UCSD-AML1 (cell line): ENCODE measurements around the gene MS4A18.
"Not testable (repeated sequence)": the region's sequence is repeated elsewhere in the genome, so short reads cannot be mapped to it uniquely, and the experiment has no call there.

Source experiments
- DNase-seq: peaks from one replicate; lab custom pipeline; 2025; ENCODE audit not compliant: unreplicated experiment; lab: John Stamatoyannopoulos, UW

Gene MS4A18

GRCh38 chr11:60724420-60724819, at the start of gene MS4A18:
Gene MS4A18 (plus strand): TSS chr11:60724720.
- DNase-seq, result no peak

GRCh38 chr11:60678231-60678630, 46.3 kb upstream of the MS4A18 start:
- DNase-seq, result not testable (repeated sequence)

- DNase-seq, result no peak
Observed at GRCh38 chr11:60679879-60680278, 44.6 kb upstream of the MS4A18 start.

- DNase-seq, result no peak
Observed at GRCh38 chr11:60680455-60681119, 43.9 kb upstream of the MS4A18 start.

- DNase-seq, result not testable (repeated sequence)
Observed at GRCh38 chr11:60684541-60684848, 40.0 kb upstream of the MS4A18 start.

- DNase-seq, result no peak
Observed at GRCh38 chr11:60691661-60692060, 32.9 kb upstream of the MS4A18 start.

DNA sequence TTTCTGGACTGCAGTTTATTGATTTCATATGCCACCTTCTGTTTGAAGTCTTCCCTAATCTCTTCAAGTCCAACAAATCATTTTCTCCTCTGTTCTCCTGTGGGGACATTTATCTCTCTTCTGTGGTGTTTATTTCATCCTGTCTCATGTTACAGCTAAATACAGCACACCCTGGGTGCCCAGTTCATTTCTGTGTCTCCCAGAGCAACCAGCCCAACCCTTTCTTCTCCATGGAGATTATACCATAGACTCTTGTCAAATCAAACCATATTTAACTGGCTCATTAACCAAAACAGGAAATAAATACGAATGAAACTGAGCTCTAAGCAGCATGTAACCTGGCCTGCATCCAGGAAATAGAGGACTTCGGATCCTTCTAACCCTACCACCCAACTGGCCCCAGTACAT, 25.2 kb upstream of the MS4A18 start, which contains the start of gene MS4A8:
MS4A8 (plus strand) TSS at position 329 of the 408 bp plus-strand sequence. CDS start 1,249 bp downstream, outside the sequence.
- no peak for DNase-seq

- DNase-seq, result no peak
Observed at GRCh38 chr11:60699936-60700335, 24.6 kb upstream of the MS4A18 start.

DNA sequence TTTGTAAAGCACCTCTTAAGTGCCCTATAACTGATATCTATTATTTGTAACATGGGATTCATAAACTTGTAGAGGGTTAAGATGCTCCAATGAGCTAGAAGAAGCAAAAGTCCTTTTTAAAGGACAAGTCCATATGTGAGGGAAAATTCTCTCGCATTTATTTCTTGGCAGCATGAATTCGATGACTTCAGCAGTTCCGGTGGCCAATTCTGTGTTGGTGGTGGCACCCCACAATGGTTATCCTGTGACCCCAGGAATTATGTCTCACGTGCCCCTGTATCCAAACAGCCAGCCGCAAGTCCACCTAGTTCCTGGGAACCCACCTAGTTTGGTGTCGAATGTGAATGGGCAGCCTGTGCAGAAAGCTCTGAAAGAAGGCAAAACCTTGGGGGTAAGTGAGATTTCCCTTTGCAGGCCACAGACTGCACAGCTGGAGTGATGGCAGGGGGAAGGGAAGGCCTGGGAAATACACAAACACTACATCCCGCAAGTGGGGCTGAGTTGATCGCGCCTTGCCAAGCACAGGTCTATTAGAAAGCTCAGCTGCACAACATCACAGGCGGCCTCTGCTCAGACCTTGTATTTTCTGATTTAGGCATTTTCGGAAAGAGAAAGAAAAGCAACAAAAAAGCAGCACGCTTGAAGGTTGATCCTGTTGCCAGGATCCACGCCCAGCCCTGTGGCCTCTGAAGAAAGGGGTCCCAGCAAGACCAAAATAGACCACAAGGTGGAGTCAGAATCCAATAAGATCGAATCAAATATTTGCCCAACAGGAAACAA, 23.6 kb upstream of the MS4A18 start:
- DNase-seq, result no peak

GRCh38 chr11:60701469-60701818, 23.1 kb upstream of the MS4A18 start:
- DNase-seq, result no peak

DNA sequence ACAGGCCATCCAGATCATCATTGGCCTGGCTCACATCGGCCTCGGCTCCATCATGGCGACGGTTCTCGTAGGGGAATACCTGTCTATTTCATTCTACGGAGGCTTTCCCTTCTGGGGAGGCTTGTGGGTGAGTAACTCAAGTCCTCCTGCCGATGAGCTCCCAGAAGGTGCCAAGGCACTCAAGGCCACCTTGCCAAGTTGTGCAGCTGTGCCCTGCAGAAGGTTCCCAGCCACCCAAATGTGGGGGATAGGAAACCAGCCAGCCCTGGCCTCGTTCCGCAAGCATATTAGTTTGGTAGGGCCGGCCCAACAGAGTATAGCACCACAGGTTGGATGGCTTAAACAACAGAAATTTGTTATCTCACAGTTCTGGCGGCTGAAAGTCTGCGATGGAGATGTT, 21.1 kb upstream of the MS4A18 start:
- DNase-seq, result no peak

DNA sequence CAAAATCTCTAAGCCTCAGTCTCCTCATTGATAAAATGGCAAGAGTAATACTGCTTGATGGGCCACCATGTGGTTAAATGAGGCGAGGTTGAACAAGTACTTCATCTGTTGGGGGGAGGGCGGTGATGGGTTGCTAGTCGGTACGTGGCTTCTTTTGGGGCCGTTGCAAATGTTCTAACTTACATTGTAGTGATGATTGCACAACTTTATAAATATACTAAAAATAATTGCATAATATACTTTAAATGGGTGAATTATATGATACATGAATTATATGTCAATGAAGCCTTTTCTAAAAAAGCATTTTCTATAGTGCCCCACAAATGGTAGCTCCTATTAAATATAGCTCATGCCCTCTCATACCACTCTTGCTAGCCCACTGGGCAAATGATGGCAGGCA, 18.6 kb upstream of the MS4A18 start:
- DNase-seq, result no peak

GRCh38 chr11:60706931-60707330, 17.6 kb upstream of the MS4A18 start:
- DNase-seq, result no peak

- no peak for DNase-seq
Observed at GRCh38 chr11:60710482-60710881, 14.0 kb upstream of the MS4A18 start.

DNA sequence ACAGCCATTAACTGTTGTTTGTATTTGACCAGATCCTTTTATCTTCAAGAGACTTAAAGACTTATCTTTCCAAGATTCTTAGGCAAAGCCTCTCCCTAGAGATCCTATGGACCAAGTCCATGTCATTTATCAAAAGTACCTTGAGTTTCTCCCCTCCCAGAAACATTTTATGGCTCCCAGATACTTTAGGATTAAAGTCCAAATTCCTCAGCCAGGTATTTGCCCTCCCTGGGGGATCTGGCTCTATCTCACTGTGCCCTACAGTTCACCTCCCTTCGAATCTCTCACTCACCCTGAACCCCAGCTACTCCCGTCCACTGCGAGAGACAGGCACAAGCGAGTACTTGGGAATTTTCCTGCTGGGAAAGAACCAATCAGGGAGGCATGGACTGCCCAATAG, 13.2 kb upstream of the MS4A18 start:
- DNase-seq, result no peak

- not testable (repeated sequence) for DNase-seq
Observed at GRCh38 chr11:60713423-60713822, 11.1 kb upstream of the MS4A18 start.

DNA sequence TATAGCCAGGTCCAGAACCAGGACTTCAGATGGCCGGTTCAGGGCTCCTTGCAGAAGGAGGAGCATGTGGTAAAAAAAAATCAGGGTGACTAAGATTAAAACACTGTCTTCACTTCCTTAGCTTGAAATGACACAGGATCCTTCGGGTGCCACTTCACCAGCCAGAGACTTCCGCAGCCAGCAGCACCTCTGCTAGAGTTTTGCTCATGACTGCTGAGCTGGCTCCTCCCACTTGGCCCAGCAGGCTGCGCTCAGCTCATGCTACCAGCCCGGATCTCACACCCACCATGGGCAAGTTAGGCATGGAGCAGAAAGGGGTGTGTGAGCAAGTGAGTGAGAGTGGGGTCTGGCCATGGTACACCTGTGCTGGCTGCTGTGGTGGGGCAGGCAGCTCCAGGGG, 6.6 kb upstream of the MS4A18 start:
- no peak for DNase-seq

DNA sequence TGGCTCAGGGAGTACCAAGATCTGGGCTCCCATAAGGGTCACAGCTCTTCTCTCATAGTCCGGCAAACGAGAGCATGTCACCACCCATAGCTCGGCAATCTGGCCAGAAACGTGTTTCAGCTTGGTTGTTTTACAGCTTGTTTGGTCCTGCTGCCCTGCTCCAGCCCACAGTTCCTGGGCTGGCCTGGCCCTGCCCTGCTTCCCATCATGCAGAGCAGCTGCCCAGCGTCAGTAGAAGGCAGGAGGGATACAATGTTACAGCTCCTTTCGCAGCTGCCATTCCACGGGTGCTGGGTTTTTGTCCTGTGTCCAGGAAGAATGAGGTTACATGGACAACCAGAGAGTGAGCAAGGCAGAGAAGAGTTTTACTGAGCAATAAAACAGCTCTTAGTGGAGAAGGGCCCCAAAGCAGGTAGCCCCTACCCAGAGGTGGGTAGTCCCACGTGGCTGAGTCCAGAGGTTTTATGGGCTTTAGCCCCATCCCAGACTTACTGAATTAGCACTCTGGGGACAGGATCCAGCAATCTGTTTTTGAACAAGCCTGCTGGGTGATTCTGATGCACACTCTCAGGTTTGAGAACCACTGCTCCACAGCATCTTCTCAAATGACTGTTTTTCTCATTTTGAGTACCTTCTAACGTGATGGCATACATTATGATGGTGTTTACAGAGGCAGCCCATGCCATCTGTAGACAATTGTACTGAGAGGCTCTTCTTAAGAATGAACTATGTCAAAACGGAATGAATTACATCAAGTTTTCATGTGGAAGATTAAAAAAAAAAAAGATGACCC, 5.8 kb upstream of the MS4A18 start:
- DNase-seq, result no peak

- DNase-seq, result no peak
Observed at GRCh38 chr11:60719391-60719790, 5.1 kb upstream of the MS4A18 start.

DNA sequence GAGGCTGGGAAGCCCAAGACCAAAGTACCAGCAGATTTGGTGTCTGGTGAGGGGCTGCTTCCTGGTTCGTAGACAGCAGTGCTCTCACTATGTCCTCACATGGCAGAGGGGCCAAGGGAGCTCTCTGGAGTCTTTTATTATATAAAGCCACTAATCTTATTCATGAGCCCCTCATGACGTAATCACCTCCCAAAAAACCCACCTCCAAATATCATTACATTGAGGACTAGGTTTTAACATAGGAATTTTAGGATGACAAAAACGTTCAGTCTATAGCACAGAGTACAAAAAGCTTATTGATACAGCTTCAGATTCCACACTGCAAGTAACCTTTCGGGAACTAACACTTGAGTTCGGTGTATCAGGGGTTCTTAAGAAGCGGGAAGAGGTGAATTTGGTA, 4.1 kb upstream of the MS4A18 start:
- no peak for DNase-seq

DNA sequence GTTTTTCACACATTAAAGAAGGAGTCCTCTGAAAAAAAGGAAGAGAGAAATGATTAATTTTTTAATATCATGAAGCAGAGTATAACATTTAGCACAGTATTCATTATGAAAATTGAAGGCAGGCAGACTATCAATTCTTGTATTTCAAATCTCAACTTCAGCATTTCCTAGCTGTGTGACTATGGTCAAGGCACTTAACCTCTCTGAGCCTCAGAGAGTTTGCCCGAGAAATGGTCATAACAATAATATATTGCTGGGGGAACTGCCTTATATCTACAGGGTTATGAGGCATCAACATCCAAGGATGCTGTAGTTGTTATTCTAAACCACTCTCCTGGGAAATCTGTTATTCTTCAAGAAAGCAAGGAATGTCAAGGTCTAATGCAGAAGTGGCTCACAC, 1.1 kb downstream of the MS4A18 start:
- DNase-seq, result no peak

GRCh38 chr11:60731586-60731985, 7.1 kb downstream of the MS4A18 start:
- DNase-seq, result no peak
